SU-DHL-6 (cell line): ENCODE measurements around the gene ATOX1.

Experiments
- H2AFZ ChIP-seq: fragments of 200-600 bp; sonication (generic); 2 replicates; pipeline ENCODE4 v1.6.1; 2014; ENCODE audit warnings: low read depth, mild to moderate bottlenecking, moderate library complexity, mixed read lengths, antibody characterized with exemption, low read length; ENCODE audit not compliant: severe bottlenecking
- H3F3A ChIP-seq: fragments of 200-600 bp; shearing (Covaris generic); 2 replicates; pipeline ENCODE4 v1.6.0; 2016; ENCODE audit warnings: antibody characterized with exemption, mild to moderate bottlenecking; ENCODE audit not compliant: insufficient read depth
- H3K27ac ChIP-seq: fragments of 200-600 bp; sonication (generic); 2 replicates; pipeline ENCODE4 v1.5.1; 2016; ENCODE audit warnings: low read depth, mild to moderate bottlenecking, low read length, moderate library complexity, mixed read lengths
- H3K27me3 ChIP-seq: fragments of 200-600 bp; sonication (generic), shearing (Covaris generic); 2 replicates; pipeline ENCODE4 v1.6.0; 2014; ENCODE audit warnings: mild to moderate bottlenecking, low read length
- H3K36me3 ChIP-seq: fragments of 200-600 bp; sonication (generic); 2 replicates; pipeline ENCODE4 v1.6.1; 2014; ENCODE audit warnings: mild to moderate bottlenecking, low read length, mixed read lengths
- H3K4me2 ChIP-seq: fragments of 300-600, 200-600 bp; shearing (Covaris generic), sonication (generic); 2 replicates; pipeline ENCODE4 v1.6.0; 2014; ENCODE audit warnings: low read length, low read depth, mild to moderate bottlenecking; ENCODE audit not compliant: poor library complexity, severe bottlenecking
- H3K4me3 ChIP-seq: fragments of 200-600 bp; sonication (generic); 2 replicates; pipeline ENCODE4 v1.5.1; 2014; ENCODE audit warnings: antibody characterized with exemption, low read length, mild to moderate bottlenecking, mixed read lengths; ENCODE audit not compliant: insufficient read depth, poor library complexity, severe bottlenecking
- H3K79me2 ChIP-seq: fragments of 200-600 bp; sonication (generic); 2 replicates; pipeline ENCODE4 v1.6.1; 2014; ENCODE audit warnings: mild to moderate bottlenecking, low read length, moderate library complexity; ENCODE audit not compliant: insufficient read depth
- H3K9ac ChIP-seq: fragments of 200-600 bp; sonication (generic); 2 replicates; pipeline ENCODE4 v1.7.0; 2014; ENCODE audit warnings: mild to moderate bottlenecking, low read length
- H3K9me2 ChIP-seq: fragments of 200-600 bp; sonication (generic); replicated peaks from 2 replicates; pipeline ENCODE4 v1.6.1; 2014; ENCODE audit warnings: low read length; ENCODE audit not compliant: insufficient read depth
- H3K9me3 ChIP-seq: fragments of 200-600 bp; sonication (generic); 2 replicates; pipeline ENCODE4 v1.6.1; 2014; ENCODE audit warnings: low read length, mixed read lengths; ENCODE audit not compliant: insufficient read depth
- H4K20me1 ChIP-seq: fragments of 200-600 bp; sonication (generic); 2 replicates; pipeline ENCODE4 v1.6.1; 2014; ENCODE audit warnings: low read depth, mild to moderate bottlenecking, antibody characterized with exemption, low read length, moderate library complexity, mixed read lengths
- CTCF ChIP-seq: fragments of 200-600 bp; sonication (generic); IDR thresholded peaks from one replicate; pipeline ENCODE4 v1.5.1; 2017; ENCODE audit warnings: antibody characterized with exemption, mild to moderate bottlenecking, low read length, moderate library complexity; ENCODE audit not compliant: insufficient read depth, poor library complexity, severe bottlenecking
- EZH2phosphoT487 ChIP-seq: fragments of 200-600 bp; sonication (generic), shearing (Covaris generic); conservative IDR thresholded peaks from 2 replicates; pipeline ENCODE4 v1.6.1; 2018; ENCODE audit warnings: mild to moderate bottlenecking, antibody characterized with exemption, low read length, moderate library complexity, mixed read lengths

The ATOX1 gene

GRCh38 chr5:151751091-151751490 is 7.3 kb downstream of the ATOX1 start:
- no peak overlapping the region for H3K27ac ChIP-seq
- no peak overlapping the region for H2AFZ ChIP-seq
- no peak for TF ChIP-seq EZH2phosphoT487
- TF ChIP-seq CTCF: no peak
- no peak overlapping the region for H3K9ac ChIP-seq
- no peaks in the 10 kb centered on the region for H3F3A ChIP-seq
- no peaks in the 10 kb centered on the region for H3K9me3 ChIP-seq
- H3K9me2 ChIP-seq: no peaks in the 10 kb centered on the region
- no peaks in the 10 kb centered on the region for H4K20me1 ChIP-seq
- H3K79me2 ChIP-seq: peaks cover 30% of the 10 kb centered on the region
- no peak overlapping the region for H3K4me3 ChIP-seq
- H3K27me3 ChIP-seq: no peaks in the 10 kb centered on the region
- H3K36me3 ChIP-seq: no peaks in the 10 kb centered on the region
- H3K4me2 ChIP-seq: no peak overlapping the region

GRCh38 chr5:151750121-151750520 is 8.3 kb downstream of the ATOX1 start:
- Histone ChIP-seq H3K27me3 (no peaks in the 10 kb centered on the region), H3K9ac (no peak overlapping the region), H4K20me1 (no peaks in the 10 kb centered on the region), H3K79me2 (peaks cover 24% of the 10 kb centered on the region), H3K4me3 (no peak overlapping the region), H3K4me2 (no peak overlapping the region), H3K27ac (no peak overlapping the region), H3F3A (no peaks in the 10 kb centered on the region), H3K9me3 (no peaks in the 10 kb centered on the region), H3K9me2 (no peaks in the 10 kb centered on the region), H2AFZ (no peak overlapping the region), H3K36me3 (no peaks in the 10 kb centered on the region)
- no peak for TF ChIP-seq EZH2phosphoT487
- TF ChIP-seq CTCF: no peak

GRCh38 chr5:151745071-151745705 is 13.2 kb downstream of the ATOX1 start:
- Histone ChIP-seq H3F3A (no peaks in the 10 kb centered on the region), H3K4me3 (no peak overlapping the region), H3K27me3 (no peaks in the 10 kb centered on the region), H3K4me2 (no peak overlapping the region), H3K27ac (no peak overlapping the region), H2AFZ (no peak overlapping the region), H3K36me3 (no peaks in the 10 kb centered on the region), H3K9ac (no peak overlapping the region), H3K79me2 (peaks cover 5% of the 10 kb centered on the region), H4K20me1 (no peaks in the 10 kb centered on the region), H3K9me3 (no peaks in the 10 kb centered on the region), H3K9me2 (no peaks in the 10 kb centered on the region)
- no peak for TF ChIP-seq CTCF
- no peak for TF ChIP-seq EZH2phosphoT487
